ENCODE data around the gene ZNF107.
"Not testable (repeated sequence)": the region's sequence is repeated elsewhere in the genome, so short reads cannot be mapped to it uniquely, and the experiment has no call there.

Gene ZNF107

GRCh38 chr7:64733550-64734240, 67.8 kb downstream of the ZNF107 start:
- no peak for DNase-seq (ENCODE audit: low read depth in 2 of 2)

GRCh38 chr7:64736575-64736974, 70.6 kb downstream of the ZNF107 start:
- DNase-seq (ENCODE audit: low read depth in 2 of 2) = no peak

GRCh38 chr7:64738403-64738802, 72.5 kb downstream of the ZNF107 start:
- not testable (repeated sequence) for DNase-seq (ENCODE audit: low read depth in 2 of 2)

DNA sequence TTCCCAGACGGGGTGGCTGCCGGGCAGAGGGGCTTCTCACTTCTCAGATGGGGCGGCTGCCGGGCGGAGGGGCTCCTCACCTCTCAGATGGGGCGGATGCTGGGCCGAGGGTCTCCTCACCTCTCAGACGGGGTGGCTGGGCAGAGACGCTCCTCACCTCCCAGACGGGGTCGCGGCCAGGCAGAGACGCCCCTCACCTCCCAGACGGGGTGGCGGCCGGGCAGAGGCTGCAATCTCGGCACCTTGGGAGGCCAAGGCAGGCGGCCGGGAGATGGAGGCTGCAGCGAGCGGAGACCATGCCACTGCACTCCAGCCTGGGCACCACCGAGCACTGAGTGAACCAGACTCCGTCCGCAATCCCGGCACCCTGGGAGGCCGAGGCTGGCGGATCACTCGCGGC, 73.0 kb downstream of the ZNF107 start:
- DNase-seq (ENCODE audit: low read depth in 2 of 2) = not testable (repeated sequence)

DNA sequence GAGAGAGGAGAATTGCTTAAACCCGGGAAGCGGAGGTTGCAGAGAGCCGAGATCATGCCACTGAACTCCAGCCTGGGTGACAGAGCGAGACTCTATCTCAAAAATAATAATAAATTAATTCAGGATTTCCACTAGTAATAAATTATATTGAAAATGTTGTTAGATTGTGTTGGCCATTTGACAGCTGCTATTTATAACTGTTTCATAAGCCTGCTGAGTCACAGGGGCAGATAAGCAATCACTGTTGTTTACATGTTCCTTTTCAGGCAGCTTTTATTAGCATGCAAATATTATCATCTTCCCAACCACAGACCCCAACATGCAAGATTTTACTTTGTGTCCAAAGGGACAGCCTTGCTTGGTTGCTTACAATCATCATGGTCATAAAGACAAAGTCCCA, 78.7 kb downstream of the ZNF107 start:
- DNase-seq (ENCODE audit: low read depth in 2 of 2) = no peak

DNA sequence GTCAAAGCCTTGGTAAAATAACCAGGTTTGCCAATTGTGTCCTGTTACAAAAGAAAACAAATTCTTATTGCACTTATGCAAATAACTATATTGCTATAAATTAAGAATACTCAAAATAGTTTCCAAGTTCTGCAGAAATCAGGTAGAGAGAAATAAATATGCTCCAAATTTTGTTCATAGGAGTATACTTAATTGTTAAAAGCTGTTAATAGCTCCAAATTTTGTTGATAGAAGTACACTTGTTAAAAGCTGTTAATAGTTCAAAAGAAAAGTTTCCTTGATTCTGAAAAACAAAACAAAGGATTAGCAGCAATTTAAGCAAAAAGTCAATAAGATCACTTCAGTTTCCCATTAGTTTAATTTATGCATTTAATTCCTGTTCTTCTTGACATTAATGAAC, 81.9 kb downstream of the ZNF107 start:
- no peak for DNase-seq (ENCODE audit: low read depth in 2 of 2)

DNA sequence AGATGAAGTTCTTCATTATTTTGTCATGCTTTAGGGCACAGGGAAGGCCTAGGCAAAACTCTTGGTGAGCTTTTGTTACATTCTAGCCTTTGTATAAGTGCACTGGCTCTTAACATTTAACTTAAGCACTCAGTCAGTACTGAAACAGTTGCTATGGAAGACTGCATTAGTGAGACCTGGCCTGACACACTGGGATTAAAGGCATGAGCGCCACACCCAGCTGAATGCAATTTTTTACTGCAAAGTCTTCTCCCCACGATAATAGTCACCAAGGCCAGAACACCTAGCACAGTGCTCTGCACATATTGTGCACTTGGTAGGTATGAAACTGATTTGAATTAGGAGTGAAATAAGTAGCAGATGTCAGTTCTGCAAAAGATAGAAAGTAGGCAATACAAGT, 87.1 kb downstream of the ZNF107 start:
- no peak for DNase-seq (ENCODE audit: low read depth in 2 of 2)

GRCh38 chr7:64755865-64756264, 89.9 kb downstream of the ZNF107 start:
- no peak for DNase-seq (ENCODE audit: low read depth in 2 of 2)

GRCh38 chr7:64758151-64758550, 92.2 kb downstream of the ZNF107 start:
- no peak for DNase-seq (ENCODE audit: low read depth in 2 of 2)
